ENCODE data around the gene TWIST2. TPM values are rescaled to one million over a fixed set of nuclear protein-coding genes. Genes with fewer than 3 reads are reported as not detected.

TWIST2 gene
- total RNA-seq, 1 experiment from 2014 or later: not detected

- H3K4me1 ChIP-seq (ENCODE audit: insufficient read depth, low read length, poor library complexity, severe bottlenecking): no peaks in the 10 kb centered on the region
- no peaks in the 10 kb centered on the region for H3K9me3 ChIP-seq (ENCODE audit: low read depth, low read length, poor library complexity, severe bottlenecking)
- BruUV-seq (replicated peaks): no TSS peak
- H3K27me3 ChIP-seq (replicated peaks; ENCODE audit: insufficient read depth, low read depth, low read length, poor library complexity): peaks cover 23% of the 10 kb centered on the region
- H3K4me3 ChIP-seq (ENCODE audit: low read depth, low read length, poor library complexity, severe bottlenecking): no peak overlapping the region
- no peak for DNase-seq (ENCODE audit: low spot score)
- no peak overlapping the region for H3K27ac ChIP-seq (ENCODE audit: low read depth, low read length, poor library complexity, severe bottlenecking)
- TF ChIP-seq EZH2 (IDR thresholded peaks at IDR 0.05; ENCODE audit: borderline replicate concordance, low read depth, low read length, poor library complexity, severe bottlenecking): no peak
- no peak for TF ChIP-seq CTCF (conservative IDR thresholded peaks at IDR 0.05; ENCODE audit: low read depth, low read length)
- ChIA-PET CTCF (no interaction called here), POLR2A (ENCODE audit: low non-redundant PET) (no interaction called here)
- H3K36me3 ChIP-seq (ENCODE audit: insufficient read depth, low read length, poor library complexity, severe bottlenecking): no peaks in the 10 kb centered on the region
- intact Hi-C loops (cut with micrococcal nuclease; ENCODE audit: unreplicated experiment): no loop called here
Observed at GRCh38 chr2:238861766-238862315, 14.0 kb downstream of the TWIST2 start.

DNA sequence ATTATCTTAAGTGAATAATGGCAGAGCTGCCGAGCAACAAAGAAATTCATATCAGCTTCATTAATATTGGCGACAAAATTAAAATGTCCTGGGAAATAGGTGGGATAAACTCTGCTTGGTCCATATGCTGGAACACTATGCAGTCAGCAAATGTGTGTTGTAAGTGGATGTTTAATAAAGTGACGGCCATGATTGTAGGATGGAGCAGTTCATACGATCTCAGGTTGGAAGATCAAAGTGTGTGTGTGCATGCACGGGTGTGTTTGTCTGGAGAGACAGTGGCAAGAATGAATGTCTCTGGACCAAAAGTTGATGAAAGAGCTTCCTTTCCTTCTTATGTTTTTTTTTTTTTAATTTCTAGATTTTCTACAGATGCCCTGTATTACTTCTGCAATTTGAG, 14.8 kb downstream of the TWIST2 start:
- ChIA-PET POLR2A (ENCODE audit: low non-redundant PET) (no interaction called here), CTCF (no interaction called here)
- no peak for TF ChIP-seq EZH2 (IDR thresholded peaks at IDR 0.05; ENCODE audit: borderline replicate concordance, low read depth, low read length, poor library complexity, severe bottlenecking)
- no peak for TF ChIP-seq CTCF (conservative IDR thresholded peaks at IDR 0.05; ENCODE audit: low read depth, low read length)
- intact Hi-C loops (cut with micrococcal nuclease; ENCODE audit: unreplicated experiment): no loop called here
- Histone ChIP-seq H3K4me3 (ENCODE audit: low read depth, low read length, poor library complexity, severe bottlenecking) (no peak overlapping the region), H3K27ac (ENCODE audit: low read depth, low read length, poor library complexity, severe bottlenecking) (no peak overlapping the region), H3K27me3 (replicated peaks; ENCODE audit: insufficient read depth, low read depth, low read length, poor library complexity) (peaks cover 20% of the 10 kb centered on the region), H3K9me3 (ENCODE audit: low read depth, low read length, poor library complexity, severe bottlenecking) (no peaks in the 10 kb centered on the region), H3K4me1 (ENCODE audit: insufficient read depth, low read length, poor library complexity, severe bottlenecking) (no peaks in the 10 kb centered on the region), H3K36me3 (ENCODE audit: insufficient read depth, low read length, poor library complexity, severe bottlenecking) (no peaks in the 10 kb centered on the region)
- no TSS peak for BruUV-seq (replicated peaks)
- no peak for DNase-seq (ENCODE audit: low spot score)

DNA sequence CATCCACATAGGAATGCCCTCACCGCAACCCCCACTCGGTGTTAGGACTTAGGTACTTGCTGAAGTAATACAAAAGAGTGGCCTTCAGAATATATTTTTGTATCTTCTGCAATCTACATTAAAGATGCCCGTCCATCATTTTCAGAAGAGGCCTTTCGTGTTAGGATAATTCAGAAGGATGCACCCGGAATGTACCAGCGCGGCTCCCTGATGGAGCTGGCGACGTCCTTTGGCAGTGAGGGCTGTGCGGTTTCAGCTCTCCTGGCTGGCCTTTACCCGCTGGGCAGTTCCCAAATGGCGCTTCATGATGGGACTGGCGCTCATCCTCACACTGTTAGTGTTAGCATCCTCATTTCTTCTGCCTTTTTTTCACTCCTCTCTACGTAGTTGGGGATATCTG, 15.3 kb downstream of the TWIST2 start:
- intact Hi-C loops (cut with micrococcal nuclease; ENCODE audit: unreplicated experiment): no loop called here
- Histone ChIP-seq H3K4me1 (ENCODE audit: insufficient read depth, low read length, poor library complexity, severe bottlenecking) (no peaks in the 10 kb centered on the region), H3K27ac (ENCODE audit: low read depth, low read length, poor library complexity, severe bottlenecking) (no peak overlapping the region), H3K27me3 (replicated peaks; ENCODE audit: insufficient read depth, low read depth, low read length, poor library complexity) (peaks cover 14% of the 10 kb centered on the region), H3K4me3 (ENCODE audit: low read depth, low read length, poor library complexity, severe bottlenecking) (no peak overlapping the region), H3K36me3 (ENCODE audit: insufficient read depth, low read length, poor library complexity, severe bottlenecking) (no peaks in the 10 kb centered on the region), H3K9me3 (ENCODE audit: low read depth, low read length, poor library complexity, severe bottlenecking) (no peaks in the 10 kb centered on the region)
- no peak for TF ChIP-seq EZH2 (IDR thresholded peaks at IDR 0.05; ENCODE audit: borderline replicate concordance, low read depth, low read length, poor library complexity, severe bottlenecking)
- TF ChIP-seq CTCF (conservative IDR thresholded peaks at IDR 0.05; ENCODE audit: low read depth, low read length): no peak
- ChIA-PET POLR2A (ENCODE audit: low non-redundant PET) (no interaction called here), CTCF (no interaction called here)
- no peak for DNase-seq (ENCODE audit: low spot score)
- BruUV-seq (replicated peaks): no TSS peak
